Measurements from ENCODE around the gene XRCC3.
"Not testable (repeated sequence)": the region's sequence is repeated elsewhere in the genome, so short reads cannot be mapped to it uniquely, and the experiment has no call there.

XRCC3 gene

GRCh38 chr14:103659631-103660030, 55.6 kb downstream of the XRCC3 start:
- no peak for DNase-seq

- DNase-seq = no peak
These were observed 57.8 kb downstream of the XRCC3 start for GRCh38 chr14:103657471-103657870.

- DNase-seq = no peak
These were observed 58.5 kb downstream of the XRCC3 start for GRCh38 chr14:103656756-103657133.

GRCh38 chr14:103656031-103656755, 59.1 kb downstream of the XRCC3 start:
- DNase-seq = no peak

GRCh38 chr14:103654619-103655018, 60.6 kb downstream of the XRCC3 start:
- no peak for DNase-seq

GRCh38 chr14:103653805-103654204, 61.4 kb downstream of the XRCC3 start:
- no peak for DNase-seq

- not testable (repeated sequence) for DNase-seq
These were observed 61.9 kb downstream of the XRCC3 start for GRCh38 chr14:103653336-103653735.

GRCh38 chr14:103652806-103653205, 62.4 kb downstream of the XRCC3 start:
- no peak for DNase-seq

- DNase-seq = no peak
These were observed 63.7 kb downstream of the XRCC3 start for GRCh38 chr14:103651585-103651984.

GRCh38 chr14:103650213-103650612, 65.0 kb downstream of the XRCC3 start:
- DNase-seq = no peak

- no peak for DNase-seq
These were observed 66.2 kb downstream of the XRCC3 start for GRCh38 chr14:103649001-103649400.

Data from SHP77 treated with DMSO at 0.1 percent for 48 hours (cell line).